Measurements from ENCODE around the gene RPS6KB1. TPM values are rescaled to one million over a fixed set of nuclear protein-coding genes. Genes with fewer than 3 reads are reported as not detected.
"Not testable (repeated sequence)": the region's sequence is repeated elsewhere in the genome, so short reads cannot be mapped to it uniquely, and the experiment has no call there.

Gene RPS6KB1
- total RNA-seq = 10 to 100 TPM; 55.2 to 79.8 TPM

- no peaks in the 10 kb centered on the region for H3K27me3 Mint-ChIP-seq
- peak within 1 kb of the TSS; percentile 96 for H3K27ac Mint-ChIP-seq
- ATAC-seq (replicated peaks) = peak; percentile 96
- H3K9me3 Mint-ChIP-seq = no peaks in the 10 kb centered on the region
- peaks cover 76% of the 10 kb centered on the region for H3K36me3 Mint-ChIP-seq (ENCODE audit: low read depth)
- peak within 1 kb of the TSS; percentile 93 for H3K4me3 Mint-ChIP-seq
- peaks cover 20% of the 10 kb centered on the region for H3K4me1 Mint-ChIP-seq
Observed at GRCh38 chr17:59892924-59893675, at the start of gene RPS6KB1, which contains the start of gene TUBD1. TSS of gene RPS6KB1 (plus strand) at chr17:59893121. CDS start at chr17:59893185, 64 bp downstream. TSS of gene TUBD1 (minus strand) at chr17:59892943. CDS start at chr17:59891002, 1,941 bp downstream.

- no peaks in the 10 kb centered on the region for H3K27me3 Mint-ChIP-seq
- H3K4me1 Mint-ChIP-seq = peaks cover 31% of the 10 kb centered on the region
- ATAC-seq (replicated peaks) = no peak
- H3K36me3 Mint-ChIP-seq (ENCODE audit: low read depth) = peaks cover 48% of the 10 kb centered on the region
- H3K4me3 Mint-ChIP-seq = peak overlapping the region; percentile 96
- no peaks in the 10 kb centered on the region for H3K9me3 Mint-ChIP-seq
- peak overlapping the region; percentile 100 for H3K27ac Mint-ChIP-seq
Observed at GRCh38 chr17:59844884-59845594, 47.9 kb upstream of the RPS6KB1 start.

- no peaks in the 10 kb centered on the region for H3K27me3 Mint-ChIP-seq
- H3K9me3 Mint-ChIP-seq = no peaks in the 10 kb centered on the region
- peak overlapping the region; percentile 100 for H3K27ac Mint-ChIP-seq
- peaks cover 40% of the 10 kb centered on the region for H3K36me3 Mint-ChIP-seq (ENCODE audit: low read depth)
- peaks cover 31% of the 10 kb centered on the region for H3K4me1 Mint-ChIP-seq
- ATAC-seq (replicated peaks) = peak; percentile 20
- peak overlapping the region; percentile 96 for H3K4me3 Mint-ChIP-seq
Observed at GRCh38 chr17:59845595-59846393, 47.1 kb upstream of the RPS6KB1 start.

- peak; percentile 49 for ATAC-seq (replicated peaks)
- Mint-ChIP-seq H3K27ac (peak overlapping the region; percentile 100), H3K9me3 (no peaks in the 10 kb centered on the region), H3K4me3 (peak overlapping the region; percentile 96), H3K36me3 (ENCODE audit: low read depth) (peaks cover 32% of the 10 kb centered on the region), H3K27me3 (no peaks in the 10 kb centered on the region), H3K4me1 (peaks cover 31% of the 10 kb centered on the region)
Observed at GRCh38 chr17:59846394-59847165, 46.3 kb upstream of the RPS6KB1 start.

GRCh38 chr17:59848385-59848668, 44.6 kb upstream of the RPS6KB1 start:
- Mint-ChIP-seq H3K4me1 (peaks cover 36% of the 10 kb centered on the region), H3K4me3 (peak overlapping the region; percentile 73)

GRCh38 chr17:59848778-59849177, 44.1 kb upstream of the RPS6KB1 start:
- Mint-ChIP-seq H3K4me1 (peaks cover 39% of the 10 kb centered on the region), H3K9me3 (no peaks in the 10 kb centered on the region), H3K27me3 (no peaks in the 10 kb centered on the region), H3K4me3 (peak overlapping the region; percentile 73), H3K27ac (peak overlapping the region; percentile 100), H3K36me3 (ENCODE audit: low read depth) (peaks cover 10% of the 10 kb centered on the region)
- peak; percentile 51 for ATAC-seq (replicated peaks)

More at GRCh38 chr17:59848385-59848668, 44.6 kb upstream of the RPS6KB1 start:
- Mint-ChIP-seq H3K9me3 (no peaks in the 10 kb centered on the region), H3K27ac (peak overlapping the region; percentile 100), H3K36me3 (ENCODE audit: low read depth) (peaks cover 15% of the 10 kb centered on the region), H3K27me3 (no peaks in the 10 kb centered on the region)
- no peak for ATAC-seq (replicated peaks)

- not testable (repeated sequence) for ATAC-seq (replicated peaks); H3K27me3 Mint-ChIP-seq; H3K4me3 Mint-ChIP-seq; H3K36me3 Mint-ChIP-seq (ENCODE audit: low read depth); H3K27ac Mint-ChIP-seq; H3K9me3 Mint-ChIP-seq
- H3K4me1 Mint-ChIP-seq = peaks cover 39% of the 10 kb centered on the region
Observed at GRCh38 chr17:59850311-59850710, 42.6 kb upstream of the RPS6KB1 start.

GRCh38 chr17:59851439-59852375, 41.2 kb upstream of the RPS6KB1 start:
- no peaks in the 10 kb centered on the region for H3K36me3 Mint-ChIP-seq (ENCODE audit: low read depth)
- no peaks in the 10 kb centered on the region for H3K9me3 Mint-ChIP-seq
- no peak overlapping the region for H3K4me3 Mint-ChIP-seq
- H3K4me1 Mint-ChIP-seq = peaks cover 27% of the 10 kb centered on the region
- ATAC-seq (replicated peaks) = no peak
- H3K27me3 Mint-ChIP-seq = no peaks in the 10 kb centered on the region
- H3K27ac Mint-ChIP-seq = peak overlapping the region; percentile 59

GRCh38 chr17:59852847-59853167, 40.1 kb upstream of the RPS6KB1 start:
- peaks cover 29% of the 10 kb centered on the region for H3K4me1 Mint-ChIP-seq

GRCh38 chr17:59853168-59853918, 39.6 kb upstream of the RPS6KB1 start:
- H3K4me3 Mint-ChIP-seq = peak overlapping the region; percentile 51

More at GRCh38 chr17:59852847-59853167, 40.1 kb upstream of the RPS6KB1 start:
- ATAC-seq (replicated peaks); H3K9me3 Mint-ChIP-seq; H3K36me3 Mint-ChIP-seq (ENCODE audit: low read depth); H3K27me3 Mint-ChIP-seq: not testable (repeated sequence)
- peak overlapping the region; percentile 79 for H3K27ac Mint-ChIP-seq
- H3K4me3 Mint-ChIP-seq = peak overlapping the region; percentile 51

GRCh38 chr17:59853919-59854729, 38.8 kb upstream of the RPS6KB1 start:
- Mint-ChIP-seq H3K4me3 (peak overlapping the region; percentile 51), H3K27ac (peak overlapping the region; percentile 79), H3K4me1 (peaks cover 23% of the 10 kb centered on the region)
- not testable (repeated sequence) for H3K27me3 Mint-ChIP-seq; H3K9me3 Mint-ChIP-seq; H3K36me3 Mint-ChIP-seq (ENCODE audit: low read depth); ATAC-seq (replicated peaks)

More at GRCh38 chr17:59853168-59853918, 39.6 kb upstream of the RPS6KB1 start:
- Mint-ChIP-seq H3K27ac (peak overlapping the region; percentile 79), H3K27me3 (no peaks in the 10 kb centered on the region), H3K4me1 (peaks cover 28% of the 10 kb centered on the region), H3K36me3 (ENCODE audit: low read depth) (no peaks in the 10 kb centered on the region), H3K9me3 (no peaks in the 10 kb centered on the region)
- ATAC-seq (replicated peaks) = peak; percentile 86

Data from activated T-helper 17 cell treated with anti-CD3 and anti-CD28 coated beads, Interleukin-2, amount 50 U/mL, for 72 hours (primary cell).